Progenitor cell of endocrine pancreas (in vitro differentiated cells): ENCODE results near the gene EIF3C. TPM values are rescaled to one million over a fixed set of nuclear protein-coding genes. Genes with fewer than 3 reads are reported as not detected.
"Not testable (repeated sequence)": the region's sequence is repeated elsewhere in the genome, so short reads cannot be mapped to it uniquely, and the experiment has no call there.

ENCODE experiments used
- DNase-seq: peaks from one replicate; pipeline ENCODE4 v3.0.0; 2021; ENCODE audit warnings: low spot score; ENCODE audit not compliant: unreplicated experiment
- H3K27ac Mint-ChIP-seq: 2 replicates; pipeline ENCODE4 v1.8.0; 2021; ENCODE audit warnings: mild to moderate bottlenecking, moderate library complexity, mixed read lengths
- H3K27me3 Mint-ChIP-seq: 2 replicates; pipeline ENCODE4 v1.8.0; 2021; ENCODE audit warnings: mixed read lengths
- H3K36me3 Mint-ChIP-seq: 2 replicates; pipeline ENCODE4 v1.8.0; 2022; ENCODE audit warnings: mixed read lengths; ENCODE audit not compliant: insufficient read depth
- H3K4me1 Mint-ChIP-seq: 2 replicates; pipeline ENCODE4 v1.8.0; 2021; ENCODE audit warnings: low read depth, mixed read lengths
- H3K4me3 Mint-ChIP-seq: 2 replicates; pipeline ENCODE4 v1.8.0; 2021; ENCODE audit warnings: low read depth, mild to moderate bottlenecking, moderate library complexity, mixed read lengths
- H3K9me3 Mint-ChIP-seq: 2 replicates; pipeline ENCODE4 v1.8.0; 2021; ENCODE audit warnings: low read depth, mixed read lengths
- microRNA-seq: library from miRNA; unstranded; fragments of <30 nt; microRNA quantifications from one replicate; pipeline ENCODE4 v1.1.0, GENCODE V29; 2020; ENCODE audit warnings: borderline number of aligned reads; ENCODE audit not compliant: unreplicated experiment
- total RNA-seq: library from RNA; stranded (reverse); gene quantifications from 2 replicates; pipeline ENCODE4 v1.2.1, GENCODE V29; 2021

EIF3C gene
- total RNA-seq, 1 donor from 2014 or later, result 741 TPM

DNA sequence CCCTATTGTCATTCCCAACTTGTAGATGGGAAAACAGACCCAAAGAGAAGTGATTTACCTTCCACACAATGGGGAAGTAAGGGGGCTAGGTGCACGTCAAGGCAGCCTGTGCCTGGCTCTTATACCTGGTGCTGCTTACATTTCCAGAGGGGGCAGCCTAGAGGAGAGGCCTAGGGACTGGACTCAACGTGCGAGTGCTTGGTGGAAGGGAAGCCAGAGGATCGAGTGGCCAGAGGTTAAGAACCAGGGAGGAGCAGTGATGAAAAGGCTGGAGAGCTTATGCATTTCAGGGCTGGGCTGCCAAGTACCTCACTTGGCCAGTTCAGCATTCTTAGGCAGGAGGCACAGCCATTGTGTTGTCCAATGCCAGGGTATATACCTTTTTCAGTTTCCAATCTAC, 71.1 kb downstream of the EIF3C start:
- DNase-seq, H3K36me3 Mint-ChIP-seq, H3K27ac Mint-ChIP-seq, H3K27me3 Mint-ChIP-seq, H3K4me3 Mint-ChIP-seq, H3K9me3 Mint-ChIP-seq, H3K4me1 Mint-ChIP-seq: not testable (repeated sequence)

Small RNA genes lying within 50 kb of the gene (microRNA-seq; reads per million reads assigned to microRNA genes)
- gene MIR6862-2, result not detected

Other genes starting within 250 kb of the EIF3C start
- 0.60 TPM in 1 of 2 replicates, not detected in the other for gene NPIPB7, start 239.1 kb upstream of the EIF3C start, total RNA-seq
- 43.9 and 45.4 TPM in 2 replicates for gene CLN3, start 219.4 kb upstream of the EIF3C start, total RNA-seq
- 0.20 and 0.22 TPM in 2 replicates for gene APOBR, start 216.8 kb upstream of the EIF3C start, total RNA-seq
- not detected in 2 replicates for gene IL27, start 204.6 kb upstream of the EIF3C start, total RNA-seq
- gene NUPR1, start 172.5 kb upstream of the EIF3C start, total RNA-seq, result not detected in 2 replicates
- gene SGF29, start 157.5 kb upstream of the EIF3C start, total RNA-seq, result 34.7 and 37.6 TPM in 2 replicates
- gene SULT1A2, start 114.4 kb upstream of the EIF3C start, total RNA-seq, result 3.2 and 3.9 TPM in 2 replicates
- gene SULT1A1, start 101.4 kb upstream of the EIF3C start, total RNA-seq, result 19.8 and 20.9 TPM in 2 replicates
- gene NPIPB8, start 73.4 kb upstream of the EIF3C start, total RNA-seq, result 0.77 and 1.3 TPM in 2 replicates
- gene NPIPB9, start 40.3 kb downstream of the EIF3C start, total RNA-seq, result 3.2 and 3.4 TPM in 2 replicates
- gene ATXN2L, start 111.5 kb downstream of the EIF3C start, total RNA-seq, result 248 and 256 TPM in 2 replicates
- 158 and 168 TPM in 2 replicates for gene TUFM, start 134.9 kb downstream of the EIF3C start, total RNA-seq
- 72.8 and 75.1 TPM in 2 replicates for gene SH2B1, start 152.4 kb downstream of the EIF3C start, total RNA-seq
- 2.7 and 3.0 TPM in 2 replicates for gene ATP2A1, start 167.0 kb downstream of the EIF3C start, total RNA-seq
- 33.3 and 34.9 TPM in 2 replicates for gene RABEP2, start 213.8 kb downstream of the EIF3C start, total RNA-seq
- gene CD19, start 220.5 kb downstream of the EIF3C start, total RNA-seq, result not detected in 2 replicates
- gene NFATC2IP, start 239.5 kb downstream of the EIF3C start, total RNA-seq, result 70.4 and 77.1 TPM in 2 replicates